HG03442 (cell line): ENCODE data around the gene ESD.

Experiments used
- ATAC-seq: cut with Tn5 transposase; IDR thresholded peaks from one replicate; pipeline ENCODE4 v1.9.1; 2021; ENCODE audit warnings: mild to moderate bottlenecking, moderate library complexity; ENCODE audit not compliant: unreplicated experiment

The ESD gene

GRCh38 chr13:46747031-46747820, 49.7 kb downstream of the ESD start:
- ATAC-seq, result no peak

- no peak for ATAC-seq
These were observed 51.3 kb downstream of the ESD start for GRCh38 chr13:46745706-46746105.

GRCh38 chr13:46745062-46745461, 51.9 kb downstream of the ESD start:
- ATAC-seq, result no peak

- ATAC-seq, result no peak
These were observed 53.8 kb downstream of the ESD start for GRCh38 chr13:46743191-46743590.

- ATAC-seq, result no peak
These were observed 57.4 kb downstream of the ESD start for GRCh38 chr13:46739447-46740098.

GRCh38 chr13:46738766-46739165, 58.2 kb downstream of the ESD start:
- no peak for ATAC-seq

- ATAC-seq, result no peak
These were observed 58.9 kb downstream of the ESD start for GRCh38 chr13:46738055-46738454.

- no peak for ATAC-seq
These were observed 60.2 kb downstream of the ESD start for GRCh38 chr13:46736541-46737310.

- no peak for ATAC-seq
These were observed 61.5 kb downstream of the ESD start for GRCh38 chr13:46735425-46735824.

GRCh38 chr13:46731535-46731934, 65.4 kb downstream of the ESD start:
- no peak for ATAC-seq

- ATAC-seq, result no peak
These were observed 68.2 kb downstream of the ESD start for GRCh38 chr13:46728777-46729176.

GRCh38 chr13:46726347-46726746, 70.6 kb downstream of the ESD start:
- no peak for ATAC-seq
